A673 (cell line): ENCODE data around the gene FBLIM1. TPM values are rescaled to one million over a fixed set of nuclear protein-coding genes. Genes with fewer than 3 reads are reported as not detected.

Experiments used
- BruUV-seq: library from RNA; stranded (reverse); fragments of 400-500 nt; replicated peaks from 2 replicates; lab custom pipeline; 2021; lab: Mats Ljungman, UMichigan
- CTCF ChIA-PET: fragments of 300-600 bp; sonication (Branson Sonifier 250); formaldehyde crosslinking; loops from one replicate; lab custom pipeline; 2022; ENCODE audit warnings: antibody characterized with exemption; lab: Charles Lee
- POLR2A ChIA-PET: fragments of 300-600 bp; sonication (Branson Sonifier 250); formaldehyde crosslinking; loops from one replicate; lab custom pipeline; 2022; ENCODE audit warnings: antibody characterized with exemption; ENCODE audit not compliant: low non-redundant PET; lab: Charles Lee
- DNase-seq: peaks from one replicate; pipeline ENCODE4 v3.0.0-alpha.2; 2015; ENCODE audit warnings: low spot score
- H3K27ac ChIP-seq: fragments of 200-600 bp; sonication (generic); 2 replicates; pipeline ENCODE4 v1.5.1; 2016; ENCODE audit warnings: mixed run types, low read depth, mild to moderate bottlenecking, mixed read lengths, antibody characterized with exemption, low read length; ENCODE audit not compliant: poor library complexity, severe bottlenecking
- H3K27me3 ChIP-seq: fragments of 200-600 bp; sonication (generic); replicated peaks from 2 replicates; pipeline ENCODE4 v1.6.1; 2017; ENCODE audit warnings: mixed run types, low read depth, mild to moderate bottlenecking, mixed read lengths, antibody characterized with exemption, low read length; ENCODE audit not compliant: insufficient read depth, poor library complexity
- H3K36me3 ChIP-seq: fragments of 200-600 bp; sonication (generic); 2 replicates; pipeline ENCODE4 v1.6.1; 2016; ENCODE audit warnings: mixed run types, mild to moderate bottlenecking, mixed read lengths, antibody characterized with exemption, low read length; ENCODE audit not compliant: insufficient read depth, poor library complexity, severe bottlenecking
- H3K4me1 ChIP-seq: fragments of 200-600 bp; sonication (generic); 2 replicates; pipeline ENCODE4 v1.6.1; 2017; ENCODE audit warnings: mixed run types, mild to moderate bottlenecking, mixed read lengths, antibody characterized with exemption, low read length; ENCODE audit not compliant: insufficient read depth, poor library complexity, severe bottlenecking
- H3K4me3 ChIP-seq: fragments of 200-600 bp; sonication (generic); 2 replicates; pipeline ENCODE4 v1.5.1; 2016; ENCODE audit warnings: low read depth, mixed run types, mild to moderate bottlenecking, mixed read lengths, low read length; ENCODE audit not compliant: poor library complexity, severe bottlenecking
- H3K9me3 ChIP-seq: fragments of 200-600 bp; sonication (generic); 2 replicates; pipeline ENCODE4 v1.6.1; 2016; ENCODE audit warnings: mixed run types, low read depth, mild to moderate bottlenecking, mixed read lengths, antibody characterized with exemption, low read length; ENCODE audit not compliant: poor library complexity, severe bottlenecking
- EZH2 ChIP-seq: fragments of 200-600 bp; sonication (generic); IDR thresholded peaks from 2 replicates; pipeline ENCODE4 v1.6.1; 2017; ENCODE audit warnings: borderline replicate concordance, low read depth, mild to moderate bottlenecking, mixed read lengths, antibody characterized with exemption, low read length; ENCODE audit not compliant: poor library complexity, severe bottlenecking
- intact Hi-C: fragments of 100-400 bp; cut with micrococcal nuclease; formaldehyde crosslinking; loops from one replicate; pipeline ENCODE4 v1.10.0; 2022; ENCODE audit not compliant: unreplicated experiment
- total RNA-seq: library from RNA; stranded (reverse); gene quantifications from 2 replicates; pipeline ENCODE4 v1.2.3, GENCODE V29; 2021
- TF ChIP-seq, protein P1 (sequence below): fragments of 300-800, 200-600 bp; sonication (generic); conservative IDR thresholded peaks from 2 replicates; pipeline ENCODE4 v1.5.1; 2017; ENCODE audit warnings: low read depth, mild to moderate bottlenecking, antibody characterized with exemption, low read length, moderate library complexity, mixed read lengths

Gene FBLIM1
- total RNA-seq, 1 experiment from 2014 or later = 39.3 TPM

DNA sequence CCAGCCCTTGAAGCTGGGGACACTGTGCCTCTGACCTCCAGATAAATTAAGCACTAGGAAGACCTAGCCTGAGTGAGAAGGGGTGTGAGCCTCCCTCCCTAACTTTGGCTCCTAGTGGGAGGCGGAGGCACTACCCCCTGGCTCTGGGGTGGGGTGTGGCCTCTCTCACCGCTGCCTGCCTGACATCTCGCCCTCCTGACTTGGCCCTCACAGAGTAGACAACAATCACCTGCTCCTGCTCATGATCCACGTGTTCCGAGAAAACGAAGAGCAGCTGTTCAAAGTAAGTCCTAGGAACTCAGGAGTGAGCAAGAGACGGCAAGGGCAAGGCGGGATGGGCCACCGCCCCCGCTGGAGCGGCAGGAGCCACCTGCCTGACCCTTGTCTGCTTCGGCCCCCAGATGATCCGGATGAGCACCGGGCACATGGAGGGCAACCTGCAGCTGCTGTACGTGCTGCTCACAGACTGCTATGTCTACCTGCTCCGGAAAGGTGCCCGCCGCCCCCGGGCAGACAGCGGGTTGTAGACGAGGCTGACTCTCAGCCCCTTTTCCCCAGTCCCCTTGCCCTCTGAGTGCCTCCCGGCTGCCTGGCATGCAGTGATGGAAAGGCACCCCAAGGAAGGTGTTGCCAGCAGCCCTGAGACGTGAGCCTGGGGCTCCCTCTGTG lies 30.6 kb upstream of the FBLIM1 start:
- no TSS peak for BruUV-seq
- H3K4me3 ChIP-seq = no peak overlapping the region
- no peak overlapping the region for H3K27ac ChIP-seq
- TF ChIP-seq, protein P1, sequence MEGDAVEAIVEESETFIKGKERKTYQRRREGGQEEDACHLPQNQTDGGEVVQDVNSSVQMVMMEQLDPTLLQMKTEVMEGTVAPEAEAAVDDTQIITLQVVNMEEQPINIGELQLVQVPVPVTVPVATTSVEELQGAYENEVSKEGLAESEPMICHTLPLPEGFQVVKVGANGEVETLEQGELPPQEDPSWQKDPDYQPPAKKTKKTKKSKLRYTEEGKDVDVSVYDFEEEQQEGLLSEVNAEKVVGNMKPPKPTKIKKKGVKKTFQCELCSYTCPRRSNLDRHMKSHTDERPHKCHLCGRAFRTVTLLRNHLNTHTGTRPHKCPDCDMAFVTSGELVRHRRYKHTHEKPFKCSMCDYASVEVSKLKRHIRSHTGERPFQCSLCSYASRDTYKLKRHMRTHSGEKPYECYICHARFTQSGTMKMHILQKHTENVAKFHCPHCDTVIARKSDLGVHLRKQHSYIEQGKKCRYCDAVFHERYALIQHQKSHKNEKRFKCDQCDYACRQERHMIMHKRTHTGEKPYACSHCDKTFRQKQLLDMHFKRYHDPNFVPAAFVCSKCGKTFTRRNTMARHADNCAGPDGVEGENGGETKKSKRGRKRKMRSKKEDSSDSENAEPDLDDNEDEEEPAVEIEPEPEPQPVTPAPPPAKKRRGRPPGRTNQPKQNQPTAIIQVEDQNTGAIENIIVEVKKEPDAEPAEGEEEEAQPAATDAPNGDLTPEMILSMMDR = no peak
- no peak for TF ChIP-seq EZH2
- H3K9me3 ChIP-seq = no peaks in the 10 kb centered on the region
- peaks cover 22% of the 10 kb centered on the region for H3K36me3 ChIP-seq
- H3K4me1 ChIP-seq = no peaks in the 10 kb centered on the region
- intact Hi-C loops = no loop called here
- POLR2A ChIA-PET = no interaction called here
- DNase-seq = no peak
- H3K27me3 ChIP-seq = no peaks in the 10 kb centered on the region
- CTCF ChIA-PET = no interaction called here

DNA sequence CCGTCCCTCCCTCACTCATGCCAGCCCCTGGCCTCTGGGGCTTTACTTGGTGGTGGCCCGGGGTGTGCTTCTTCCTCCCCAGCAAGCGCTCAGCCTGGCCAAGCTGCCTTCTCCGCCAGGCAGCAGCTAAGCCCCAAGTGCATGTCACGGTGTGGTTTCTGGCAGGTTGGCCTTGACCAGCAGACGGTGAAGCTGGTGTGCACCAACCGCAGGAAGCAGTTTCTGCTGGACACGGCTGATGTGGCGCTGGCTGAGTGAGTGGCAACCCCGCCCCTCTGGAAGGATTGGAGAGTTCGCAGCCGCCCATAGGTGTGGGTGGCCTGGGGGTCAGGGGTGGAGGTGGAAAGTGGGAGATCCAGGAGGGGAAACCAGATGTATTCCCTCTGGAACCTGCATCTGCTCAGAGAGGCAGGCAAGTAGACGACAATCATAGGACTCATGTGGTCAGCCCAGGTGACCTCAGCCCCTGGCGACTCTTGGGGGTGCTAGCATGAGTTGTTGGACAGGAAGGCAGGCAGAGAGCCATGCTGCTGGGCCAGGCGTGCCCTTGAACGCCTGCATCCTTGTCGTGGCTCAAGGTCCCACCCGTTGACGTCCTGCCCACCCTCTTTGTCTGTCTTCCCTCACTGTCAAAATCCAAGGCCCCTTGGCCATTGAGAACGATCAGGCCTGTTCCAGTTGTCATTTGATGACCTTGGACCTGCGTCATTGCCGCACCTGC lies 29.5 kb upstream of the FBLIM1 start:
- peaks cover 22% of the 10 kb centered on the region for H3K36me3 ChIP-seq
- no peaks in the 10 kb centered on the region for H3K27me3 ChIP-seq
- H3K4me1 ChIP-seq = no peaks in the 10 kb centered on the region
- BruUV-seq = no TSS peak
- CTCF ChIA-PET = no interaction called here
- intact Hi-C loops = no loop called here
- no peak overlapping the region for H3K4me3 ChIP-seq
- POLR2A ChIA-PET = no interaction called here
- TF ChIP-seq, protein P1 = no peak
- TF ChIP-seq EZH2 = no peak
- no peaks in the 10 kb centered on the region for H3K9me3 ChIP-seq
- no peak for DNase-seq
- H3K27ac ChIP-seq = no peak overlapping the region

DNA sequence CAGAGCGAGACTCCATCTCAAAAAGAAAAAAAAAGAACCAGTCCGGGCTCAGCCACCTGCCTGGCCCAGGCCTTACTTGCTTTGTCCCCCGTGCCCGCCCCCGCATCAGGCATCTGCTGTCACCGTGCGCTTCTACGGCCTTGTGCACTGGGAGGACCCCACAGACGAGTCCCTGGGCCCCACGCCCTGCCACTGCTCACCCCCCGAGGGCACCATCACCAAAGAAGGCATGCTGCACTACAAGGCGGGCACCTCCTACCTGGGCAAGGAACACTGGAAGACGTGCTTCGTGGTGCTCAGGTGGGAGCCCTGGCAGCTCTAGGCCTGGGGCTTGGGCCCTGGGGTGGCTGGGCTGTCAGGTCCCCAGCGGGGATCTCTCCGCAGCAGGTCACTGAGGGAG lies 28.2 kb upstream of the FBLIM1 start:
- H3K4me3 ChIP-seq = no peak overlapping the region
- H3K4me1 ChIP-seq = no peaks in the 10 kb centered on the region
- H3K27ac ChIP-seq = no peak overlapping the region
- intact Hi-C loops = no loop called here
- TF ChIP-seq, protein P1 = no peak
- TF ChIP-seq EZH2 = no peak
- ChIA-PET CTCF (no interaction called here), POLR2A (no interaction called here)
- no peaks in the 10 kb centered on the region for H3K27me3 ChIP-seq
- no TSS peak for BruUV-seq
- no peak for DNase-seq
- H3K36me3 ChIP-seq = peaks cover 22% of the 10 kb centered on the region
- H3K9me3 ChIP-seq = no peaks in the 10 kb centered on the region
